T-helper 1 cell treated with Interleukin-12 subunit alpha and Interleukin-12 subunit beta and Interleukin-4 antibody, amounts not matched to agents 30 μg/mL and 1 μg/mL, for 36 hours (primary cell): ENCODE results near the gene CASP12.
"Not testable (repeated sequence)": the region's sequence is repeated elsewhere in the genome, so short reads cannot be mapped to it uniquely, and the experiment has no call there.

Experiments
- H3K27ac Mint-ChIP-seq: one replicate; pipeline ENCODE4 v1.8.0; 2021; ENCODE audit warnings: mild to moderate bottlenecking, mixed read lengths
- H3K27me3 Mint-ChIP-seq: one replicate; pipeline ENCODE4 v1.8.0; 2021; ENCODE audit warnings: low read depth, mixed read lengths
- H3K36me3 Mint-ChIP-seq: one replicate; pipeline ENCODE4 v1.8.0; 2021; ENCODE audit warnings: low read depth, mixed read lengths
- H3K4me1 Mint-ChIP-seq: one replicate; pipeline ENCODE4 v1.8.0; 2021; ENCODE audit warnings: low read depth, mixed read lengths
- H3K4me3 Mint-ChIP-seq: one replicate; pipeline ENCODE4 v1.8.0; 2021; ENCODE audit warnings: mild to moderate bottlenecking, moderate library complexity, mixed read lengths
- H3K9me3 Mint-ChIP-seq: one replicate; pipeline ENCODE4 v1.8.0; 2021; ENCODE audit warnings: mixed read lengths

The CASP12 gene

GRCh38 chr11:104897891-104898684 is at the start of gene CASP12:
TSS of gene CASP12 (minus strand) at chr11:104898460.
- peaks cover 6% of the 10 kb centered on the region for H3K9me3 Mint-ChIP-seq
- H3K4me3 Mint-ChIP-seq = peak within 1 kb of the TSS; percentile 55
- H3K4me1 Mint-ChIP-seq = peaks cover 14% of the 10 kb centered on the region
- peaks cover 5% of the 10 kb centered on the region for H3K36me3 Mint-ChIP-seq
- peak within 1 kb of the TSS; percentile 41 for H3K27ac Mint-ChIP-seq
- no peaks in the 10 kb centered on the region for H3K27me3 Mint-ChIP-seq

- Mint-ChIP-seq H3K9me3 (no peaks in the 10 kb centered on the region), H3K4me1 (peaks cover 11% of the 10 kb centered on the region), H3K36me3 (peaks cover 84% of the 10 kb centered on the region), H3K27me3 (no peaks in the 10 kb centered on the region), H3K4me3 (no peak overlapping the region), H3K27ac (no peak overlapping the region)
Observed at GRCh38 chr11:104946907-104947306, 48.6 kb upstream of the CASP12 start.

- Mint-ChIP-seq H3K27ac (no peak overlapping the region), H3K4me3 (no peak overlapping the region), H3K27me3 (no peaks in the 10 kb centered on the region), H3K4me1 (peaks cover 7% of the 10 kb centered on the region), H3K9me3 (no peaks in the 10 kb centered on the region), H3K36me3 (peaks cover 65% of the 10 kb centered on the region)
Observed at GRCh38 chr11:104944076-104944475, 45.8 kb upstream of the CASP12 start.

GRCh38 chr11:104943561-104943960 is 45.3 kb upstream of the CASP12 start:
- no peak overlapping the region for H3K27ac Mint-ChIP-seq
- H3K4me1 Mint-ChIP-seq = peaks cover 7% of the 10 kb centered on the region
- no peak overlapping the region for H3K4me3 Mint-ChIP-seq
- H3K36me3 Mint-ChIP-seq = peaks cover 60% of the 10 kb centered on the region
- peaks cover under 1% of the 10 kb centered on the region for H3K27me3 Mint-ChIP-seq
- no peaks in the 10 kb centered on the region for H3K9me3 Mint-ChIP-seq

DNA sequence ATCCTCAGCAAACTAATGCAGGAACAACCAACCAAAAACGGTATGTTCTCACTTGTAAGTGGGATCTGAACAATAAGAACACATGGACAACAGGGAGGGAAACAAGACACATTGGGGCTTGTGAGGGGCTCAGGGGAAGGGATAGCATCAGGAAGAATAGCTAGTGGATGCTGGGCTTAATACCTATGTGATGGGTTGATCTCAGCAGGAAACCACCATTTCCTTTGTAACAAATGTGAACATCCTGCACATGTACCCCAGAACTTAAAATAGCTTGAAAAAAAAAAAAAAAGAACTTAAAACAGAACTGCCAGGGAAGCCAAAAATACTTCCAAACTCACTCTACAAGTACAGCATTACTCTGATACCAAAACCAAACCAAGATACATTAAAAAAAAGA is 36.3 kb upstream of the CASP12 start:
- Mint-ChIP-seq H3K4me3 (peak overlapping the region; percentile 38), H3K36me3 (peaks cover 28% of the 10 kb centered on the region), H3K27me3 (peaks cover 26% of the 10 kb centered on the region), H3K27ac (peak overlapping the region; percentile 37), H3K4me1 (peaks cover 17% of the 10 kb centered on the region), H3K9me3 (peaks cover 36% of the 10 kb centered on the region)

GRCh38 chr11:104934073-104934472 is 35.8 kb upstream of the CASP12 start:
- H3K4me1 Mint-ChIP-seq = peaks cover 17% of the 10 kb centered on the region
- peaks cover 32% of the 10 kb centered on the region for H3K36me3 Mint-ChIP-seq
- H3K27ac Mint-ChIP-seq, H3K4me3 Mint-ChIP-seq: not testable (repeated sequence)
- peaks cover 41% of the 10 kb centered on the region for H3K9me3 Mint-ChIP-seq
- H3K27me3 Mint-ChIP-seq = peaks cover 27% of the 10 kb centered on the region

DNA sequence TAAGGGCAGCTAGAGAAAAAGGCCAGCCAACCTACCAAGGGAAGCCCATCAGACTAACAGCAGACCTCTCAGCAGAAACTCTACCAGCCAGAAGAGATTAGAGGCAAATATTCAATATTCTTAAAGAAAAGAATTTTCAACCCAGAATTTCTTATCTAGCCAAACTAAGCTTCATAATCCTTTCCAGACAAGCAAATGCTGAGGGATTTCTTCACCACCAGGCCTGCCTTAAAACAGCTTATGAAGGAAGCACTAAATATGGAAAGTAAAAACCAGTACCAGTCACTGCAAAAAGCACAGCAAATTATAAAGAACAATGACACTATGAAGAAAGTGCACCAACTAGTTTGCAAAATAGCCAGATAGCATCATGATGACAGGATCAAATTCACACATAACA is 30.6 kb upstream of the CASP12 start:
- H3K27me3 Mint-ChIP-seq = peaks cover 20% of the 10 kb centered on the region
- H3K4me1 Mint-ChIP-seq = peaks cover 2% of the 10 kb centered on the region
- H3K36me3 Mint-ChIP-seq = peaks cover 38% of the 10 kb centered on the region
- H3K4me3 Mint-ChIP-seq = no peak overlapping the region
- H3K9me3 Mint-ChIP-seq = peaks cover 59% of the 10 kb centered on the region
- no peak overlapping the region for H3K27ac Mint-ChIP-seq

DNA sequence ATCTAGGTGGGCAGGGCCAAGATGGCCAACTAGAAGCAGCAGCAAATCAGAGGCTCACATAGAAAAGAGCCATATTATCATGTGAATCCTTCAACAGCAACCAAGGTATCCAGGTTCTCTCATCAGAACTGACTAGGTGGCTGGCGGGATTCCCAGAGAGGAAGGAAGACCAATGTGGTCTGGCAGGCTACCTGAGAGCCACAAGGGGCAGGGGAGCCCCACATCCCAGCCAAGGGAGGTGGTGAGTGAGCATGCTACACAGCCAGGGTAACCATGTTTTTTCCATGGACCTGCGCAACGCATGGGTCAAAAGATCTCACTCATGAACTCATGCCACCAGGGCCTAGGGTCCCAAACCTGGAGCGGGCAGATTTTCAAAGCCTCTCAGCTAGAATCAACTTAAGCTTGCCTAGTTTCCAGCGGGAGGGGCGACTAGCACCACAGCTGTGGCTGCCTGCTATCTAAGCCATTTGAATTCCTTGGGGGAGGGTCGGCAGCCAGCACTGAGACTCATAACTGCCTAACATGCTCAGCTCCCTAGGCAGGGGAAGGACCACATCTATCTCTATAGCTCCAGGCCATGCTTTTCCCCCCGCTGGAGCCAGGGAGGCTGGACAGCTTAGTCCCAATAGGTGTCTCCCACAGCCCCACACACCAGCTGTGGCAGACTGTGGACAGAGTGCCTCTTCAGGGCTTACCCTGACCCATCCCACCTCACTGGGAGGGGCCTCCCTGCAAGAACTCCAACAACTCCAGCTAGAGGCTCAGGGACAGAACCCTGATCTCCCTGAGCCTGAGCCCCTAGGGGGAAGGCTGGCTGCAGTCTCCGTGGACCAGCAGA is 28.7 kb upstream of the CASP12 start:
- Mint-ChIP-seq H3K4me1 (no peaks in the 10 kb centered on the region), H3K9me3 (peaks cover 56% of the 10 kb centered on the region), H3K36me3 (peaks cover 32% of the 10 kb centered on the region)

GRCh38 chr11:104925850-104926249 is 27.6 kb upstream of the CASP12 start:
- Mint-ChIP-seq H3K9me3 (peaks cover 45% of the 10 kb centered on the region), H3K36me3 (peaks cover 26% of the 10 kb centered on the region), H3K4me1 (no peaks in the 10 kb centered on the region), H3K4me3 (no peak overlapping the region), H3K27ac (no peak overlapping the region), H3K27me3 (peaks cover 16% of the 10 kb centered on the region)

More for the DNA sequence above, 28.7 kb upstream of the CASP12 start:
- H3K4me3 Mint-ChIP-seq = no peak overlapping the region
- H3K27ac Mint-ChIP-seq = no peak overlapping the region
- H3K27me3 Mint-ChIP-seq = peaks cover 23% of the 10 kb centered on the region

DNA sequence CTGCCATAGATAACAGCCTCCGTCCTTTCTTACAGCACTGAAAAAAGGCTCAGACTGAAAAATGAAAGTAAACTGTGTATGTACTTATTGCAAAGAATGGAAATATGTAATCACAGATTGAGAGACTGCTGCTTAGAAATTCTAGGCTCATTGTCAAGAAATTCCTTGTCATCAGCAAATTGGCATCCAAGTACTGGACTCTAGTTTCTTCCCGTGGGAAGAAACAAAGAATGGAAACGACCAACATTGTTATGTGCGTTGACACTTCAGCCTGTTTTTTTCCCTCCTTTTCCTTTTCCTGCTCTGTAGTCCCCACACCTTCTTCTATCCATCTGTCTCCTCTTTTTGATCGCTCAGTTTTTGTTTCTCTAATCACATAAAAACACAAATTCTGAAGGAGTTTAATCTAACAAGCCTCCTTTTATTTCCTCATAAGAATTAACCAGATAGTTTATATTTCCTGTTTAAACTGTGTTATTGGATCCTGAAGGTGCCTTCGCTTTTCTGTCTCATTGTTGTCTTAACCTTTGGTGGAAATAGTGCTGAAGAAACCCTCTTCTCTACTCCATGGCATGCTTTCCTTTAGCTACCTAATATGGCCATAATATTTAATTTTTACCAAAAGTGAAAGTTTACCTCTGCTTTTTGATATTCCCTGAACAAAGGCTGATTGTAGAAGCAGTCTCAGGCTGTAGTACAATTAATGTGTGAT is 20.0 kb upstream of the CASP12 start:
- Mint-ChIP-seq H3K27ac (peak overlapping the region; percentile 75), H3K9me3 (peaks cover 4% of the 10 kb centered on the region), H3K27me3 (peaks cover 3% of the 10 kb centered on the region), H3K4me3 (peak overlapping the region; percentile 89), H3K4me1 (peaks cover 27% of the 10 kb centered on the region), H3K36me3 (no peaks in the 10 kb centered on the region)

GRCh38 chr11:104917271-104918112 is 19.2 kb upstream of the CASP12 start:
- Mint-ChIP-seq H3K9me3 (no peaks in the 10 kb centered on the region), H3K27ac (peak overlapping the region; percentile 55), H3K27me3 (no peaks in the 10 kb centered on the region), H3K4me1 (peaks cover 27% of the 10 kb centered on the region), H3K36me3 (no peaks in the 10 kb centered on the region), H3K4me3 (peak overlapping the region; percentile 89)

GRCh38 chr11:104916442-104916841 is 18.2 kb upstream of the CASP12 start:
- peaks cover 27% of the 10 kb centered on the region for H3K4me1 Mint-ChIP-seq
- H3K27me3 Mint-ChIP-seq = no peaks in the 10 kb centered on the region
- H3K36me3 Mint-ChIP-seq = no peaks in the 10 kb centered on the region
- peak overlapping the region; percentile 72 for H3K4me3 Mint-ChIP-seq
- H3K27ac Mint-ChIP-seq = peak overlapping the region; percentile 52
- no peaks in the 10 kb centered on the region for H3K9me3 Mint-ChIP-seq

DNA sequence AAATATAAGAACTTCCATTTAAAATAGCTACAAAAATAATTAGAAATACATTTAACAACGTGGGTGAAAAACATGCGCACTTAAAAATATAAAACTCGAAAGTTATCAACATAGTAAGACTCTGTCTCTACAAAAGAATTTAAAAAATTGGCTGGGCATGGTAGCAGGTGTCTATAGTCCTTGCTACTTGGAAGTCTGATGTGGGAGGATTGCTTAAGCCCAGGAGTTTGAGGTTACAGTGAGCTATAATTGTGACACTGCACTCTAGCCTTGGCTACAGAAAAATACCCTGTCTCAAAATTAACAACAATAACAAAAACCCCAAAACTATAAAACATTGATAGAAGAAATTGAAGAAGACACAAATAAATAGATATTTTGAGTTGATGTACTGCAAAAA is 13.8 kb upstream of the CASP12 start:
- H3K9me3 Mint-ChIP-seq = no peaks in the 10 kb centered on the region
- H3K36me3 Mint-ChIP-seq = peaks cover 4% of the 10 kb centered on the region
- no peak overlapping the region for H3K4me3 Mint-ChIP-seq
- H3K27ac Mint-ChIP-seq = no peak overlapping the region
- H3K27me3 Mint-ChIP-seq = no peaks in the 10 kb centered on the region
- peaks cover 15% of the 10 kb centered on the region for H3K4me1 Mint-ChIP-seq

DNA sequence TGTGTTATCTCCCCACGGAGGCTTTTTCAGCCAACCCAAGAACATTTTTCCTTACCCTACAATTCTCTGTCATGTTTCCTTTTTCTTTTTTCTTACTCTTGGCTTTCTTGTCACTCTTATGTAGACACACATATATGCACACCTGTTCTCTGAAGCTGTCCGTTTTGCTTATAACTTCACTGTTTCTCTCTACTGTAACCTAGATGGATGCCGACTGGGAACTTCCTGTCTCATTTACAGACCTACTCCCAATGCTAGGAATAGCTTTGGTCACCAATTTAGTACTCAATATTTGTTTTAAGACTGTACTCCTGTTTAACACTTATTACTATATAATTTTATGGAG is 9.9 kb upstream of the CASP12 start:
- H3K9me3 Mint-ChIP-seq = no peaks in the 10 kb centered on the region
- peaks cover 8% of the 10 kb centered on the region for H3K4me1 Mint-ChIP-seq
- H3K27me3 Mint-ChIP-seq = no peaks in the 10 kb centered on the region
- no peak overlapping the region for H3K4me3 Mint-ChIP-seq
- peaks cover 19% of the 10 kb centered on the region for H3K36me3 Mint-ChIP-seq
- peak overlapping the region; percentile 22 for H3K27ac Mint-ChIP-seq
